Measurements from ENCODE around the gene RNF169.
"Not testable (repeated sequence)": the region's sequence is repeated elsewhere in the genome, so short reads cannot be mapped to it uniquely, and the experiment has no call there.

Gene RNF169

GRCh38 chr11:74726547-74727182 is 22.0 kb upstream of the RNF169 start:
- DNase-seq (ENCODE audit: low read depth), result no peak

DNA sequence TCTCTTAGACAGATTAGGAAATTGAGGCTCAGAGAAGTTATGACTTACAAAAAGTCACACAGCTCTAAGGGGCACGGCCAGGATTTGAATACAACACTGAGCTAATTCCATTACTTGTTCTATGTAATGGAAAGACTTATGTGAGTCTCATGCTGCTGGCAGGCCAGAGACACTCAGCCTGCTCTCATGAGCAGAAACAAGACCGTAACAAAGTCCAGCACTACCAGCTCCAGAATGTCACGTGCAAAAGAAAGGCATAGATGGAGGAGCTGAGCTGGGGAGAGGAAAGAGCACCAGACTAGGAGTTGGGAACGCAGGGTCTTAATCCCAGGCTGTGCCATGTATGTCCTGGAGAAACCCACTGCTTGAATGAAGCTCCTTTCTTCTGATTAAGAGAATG is 19.3 kb upstream of the RNF169 start:
- no peak for DNase-seq (ENCODE audit: low read depth)

- DNase-seq (ENCODE audit: low read depth), result no peak
Observed at GRCh38 chr11:74730571-74731260, 17.9 kb upstream of the RNF169 start.

DNA sequence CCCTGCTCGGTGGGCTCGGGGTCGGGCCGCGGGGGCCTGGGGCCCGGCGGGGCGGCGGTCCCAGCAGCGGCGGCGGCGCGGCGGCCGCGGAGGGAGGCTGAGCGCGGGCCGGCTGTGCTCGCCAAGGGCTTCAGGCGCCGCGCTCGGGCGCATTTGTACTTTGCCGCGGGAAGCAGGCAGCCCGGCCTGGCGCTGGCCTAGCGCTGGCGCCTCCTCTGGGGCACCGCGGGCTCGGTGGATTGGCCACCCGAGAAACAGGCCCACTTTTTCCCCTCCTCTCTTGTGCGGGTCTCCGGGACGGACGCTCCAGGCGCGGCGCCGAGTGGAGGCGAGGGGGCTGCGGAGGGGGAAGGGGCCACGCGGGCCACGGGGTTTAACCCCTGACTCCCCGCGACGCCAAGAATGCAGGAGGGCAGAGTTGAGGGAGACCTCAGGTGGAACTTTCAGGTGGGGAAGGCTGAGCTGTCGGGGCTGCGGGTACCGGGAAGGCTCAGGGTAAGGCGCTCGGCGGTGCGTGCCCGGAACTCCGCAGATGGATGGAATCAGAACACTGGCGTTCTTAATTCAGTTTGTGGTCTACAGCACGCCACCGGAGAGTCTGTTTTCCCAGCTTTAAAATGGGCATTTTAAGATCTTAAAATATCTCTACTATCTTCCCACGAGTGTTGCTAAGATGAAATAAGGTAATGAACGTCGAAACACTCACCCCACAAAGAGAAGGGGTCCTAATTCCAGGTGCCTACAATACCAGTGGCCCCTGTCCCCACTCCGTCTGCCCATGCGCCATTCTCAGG is 17.2 kb upstream of the RNF169 start, which contains the start of gene CHRDL2:
Gene CHRDL2, minus strand, starts transcription at position 126 of the 794 bp plus-strand sequence. CDS start 538 bp downstream, outside the sequence.
- no peak for DNase-seq (ENCODE audit: low read depth)

DNA sequence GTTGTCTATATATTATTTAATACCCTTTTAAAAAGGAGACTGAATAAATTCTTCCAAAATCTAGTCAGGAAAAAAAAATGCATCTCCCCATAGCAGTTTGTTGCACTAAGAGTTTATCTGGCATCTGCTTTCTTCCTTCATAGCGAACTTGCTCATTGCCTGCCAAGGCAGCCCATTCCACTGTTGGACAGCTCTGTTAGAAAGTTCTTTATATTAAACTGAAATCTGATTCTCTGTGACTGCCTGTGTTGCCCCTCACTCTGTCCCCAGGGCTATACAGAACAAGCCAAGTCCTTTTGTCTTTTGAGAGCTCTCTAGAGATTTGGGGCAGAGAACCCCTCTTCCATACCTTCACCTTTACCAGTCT is 14.1 kb upstream of the RNF169 start:
- DNase-seq (ENCODE audit: low read depth), result no peak

DNA sequence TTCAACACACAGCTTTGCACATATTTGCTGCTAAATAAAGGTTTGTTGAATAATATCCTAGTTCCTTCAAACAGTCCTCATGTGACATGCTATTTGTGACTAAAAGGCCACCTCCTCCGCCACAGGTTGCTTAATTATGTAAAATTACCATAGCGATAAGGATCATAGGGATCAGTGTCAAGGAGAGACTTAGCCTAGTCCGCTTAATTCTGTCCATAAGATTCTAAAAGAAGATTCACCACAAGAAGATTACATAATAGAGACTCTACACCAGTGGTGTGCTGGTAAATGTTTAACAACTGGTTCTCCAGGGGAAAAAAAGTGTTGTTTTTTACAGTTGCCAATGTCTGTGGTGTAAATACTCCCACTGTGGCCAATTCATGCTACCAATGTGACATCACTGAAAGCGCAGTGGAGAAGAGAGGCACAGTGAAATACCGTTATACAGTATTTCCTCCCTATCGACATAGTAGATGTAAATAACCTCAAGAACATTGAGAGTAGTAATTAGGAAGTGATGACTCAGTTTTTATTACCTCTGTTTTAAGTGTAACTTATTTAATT is 13.2 kb upstream of the RNF169 start:
- no peak for DNase-seq (ENCODE audit: low read depth)

- DNase-seq (ENCODE audit: low read depth), result no peak
Observed at GRCh38 chr11:74736031-74736430, 12.6 kb upstream of the RNF169 start.

GRCh38 chr11:74739546-74740270 is 8.9 kb upstream of the RNF169 start:
- no peak for DNase-seq (ENCODE audit: low read depth)

DNA sequence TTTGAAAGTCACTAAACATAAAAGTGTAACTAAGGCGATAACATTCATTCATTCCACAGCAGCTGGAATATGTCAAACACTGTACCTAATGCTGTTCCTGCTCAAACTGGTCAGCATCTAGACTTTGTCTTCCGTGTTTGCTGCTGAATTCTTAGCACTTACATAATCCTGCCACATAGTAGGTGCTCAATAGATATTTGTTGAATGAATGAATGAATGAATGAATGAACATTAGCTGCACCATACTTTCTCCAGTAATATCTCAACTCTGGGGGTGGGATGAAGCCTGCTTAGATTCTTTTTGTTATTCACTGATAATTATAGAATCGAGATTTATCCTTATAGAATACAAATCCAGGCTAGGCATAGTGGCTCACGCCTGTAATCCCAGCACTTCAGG is 6.6 kb upstream of the RNF169 start:
- DNase-seq (ENCODE audit: low read depth), result no peak

GRCh38 chr11:74743640-74744039 is 5.0 kb upstream of the RNF169 start:
- DNase-seq (ENCODE audit: low read depth), result no peak

DNA sequence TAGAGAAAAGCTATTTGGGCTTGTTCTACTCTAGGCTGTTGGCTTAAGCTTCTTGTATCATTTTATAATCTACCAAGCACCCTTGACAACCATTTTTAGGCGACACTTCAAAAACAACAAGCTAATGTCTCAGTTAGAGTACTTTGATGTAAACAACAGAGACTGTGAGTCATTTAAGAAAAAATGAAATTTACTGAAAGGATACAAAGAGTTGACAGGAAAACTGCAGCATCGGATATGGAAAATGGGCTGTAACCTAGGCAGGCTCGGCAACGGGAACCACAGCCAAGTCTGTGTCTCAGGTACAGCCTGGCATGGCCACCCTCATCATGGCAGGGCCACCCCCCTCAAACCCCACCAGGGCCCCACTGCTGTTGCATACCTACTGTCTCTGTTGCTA is 4.4 kb upstream of the RNF169 start:
- no peak for DNase-seq (ENCODE audit: low read depth)

- DNase-seq (ENCODE audit: low read depth), result no peak
Observed at GRCh38 chr11:74746868-74747267, 1.8 kb upstream of the RNF169 start.

DNA sequence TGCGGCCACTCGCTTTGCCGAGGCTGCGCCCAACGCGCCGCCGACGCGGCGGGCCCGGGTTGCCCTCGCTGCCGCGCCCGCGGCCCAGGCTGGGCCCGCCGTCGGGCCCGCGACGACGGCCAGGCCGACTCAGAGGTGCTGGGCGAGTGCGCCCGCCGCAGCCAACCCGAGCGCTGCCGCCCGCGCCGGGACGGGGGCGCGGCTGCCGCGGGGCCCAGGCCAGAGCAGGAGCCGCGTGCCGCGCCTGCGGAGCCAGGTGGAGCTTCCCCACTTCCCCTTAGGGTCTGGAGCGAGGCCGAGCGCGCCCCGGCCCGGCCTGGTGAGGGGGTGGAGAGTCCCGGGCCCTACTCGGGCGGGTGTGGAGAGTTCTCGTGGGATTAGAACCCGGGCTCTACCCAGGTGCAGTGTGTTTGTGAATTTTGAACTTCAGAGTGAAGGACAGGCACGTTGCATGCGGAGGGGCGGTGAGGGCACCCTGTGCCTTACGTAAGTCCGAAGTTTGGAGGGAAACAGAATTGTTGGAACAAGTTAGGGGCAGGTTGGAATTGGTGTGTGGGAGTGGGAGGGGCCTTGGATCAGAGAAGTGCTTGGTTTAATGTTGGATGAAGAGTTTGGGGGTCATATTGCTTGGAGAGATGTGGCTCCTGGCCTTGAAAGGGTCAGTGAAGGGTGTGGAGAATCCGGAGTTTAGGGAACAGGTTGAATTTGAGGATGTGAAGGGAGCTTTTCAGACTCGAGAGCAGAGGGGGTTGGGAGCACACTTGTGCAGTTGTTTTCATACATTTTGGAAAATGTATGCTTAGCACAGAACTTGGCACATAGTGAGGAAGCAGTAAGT is 697 bp downstream of the RNF169 start:
- no peak for DNase-seq (ENCODE audit: low read depth)

GRCh38 chr11:74749965-74750296 is 1.3 kb downstream of the RNF169 start:
- DNase-seq (ENCODE audit: low read depth), result no peak

DNA sequence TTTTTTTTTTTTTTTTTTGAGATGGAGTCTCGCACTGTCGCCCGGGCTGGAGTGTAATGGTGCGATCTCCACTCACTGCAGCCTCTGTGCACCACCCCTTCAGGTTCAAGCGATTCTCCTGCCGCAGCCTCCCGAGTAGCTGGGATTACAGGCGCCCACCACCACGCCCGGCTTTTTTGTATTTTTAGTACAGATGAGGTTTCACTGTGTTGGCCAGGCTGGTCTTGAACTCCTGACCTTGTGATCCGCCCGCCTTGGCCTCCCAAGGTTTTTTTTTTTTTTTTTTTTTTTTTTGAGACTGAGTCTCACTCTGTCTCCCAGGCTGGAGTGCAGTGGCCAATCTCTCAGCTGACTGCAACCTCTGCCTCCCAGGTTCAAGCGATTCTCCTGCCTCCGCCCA is 1.9 kb downstream of the RNF169 start:
- DNase-seq (ENCODE audit: low read depth), result not testable (repeated sequence)

DNA sequence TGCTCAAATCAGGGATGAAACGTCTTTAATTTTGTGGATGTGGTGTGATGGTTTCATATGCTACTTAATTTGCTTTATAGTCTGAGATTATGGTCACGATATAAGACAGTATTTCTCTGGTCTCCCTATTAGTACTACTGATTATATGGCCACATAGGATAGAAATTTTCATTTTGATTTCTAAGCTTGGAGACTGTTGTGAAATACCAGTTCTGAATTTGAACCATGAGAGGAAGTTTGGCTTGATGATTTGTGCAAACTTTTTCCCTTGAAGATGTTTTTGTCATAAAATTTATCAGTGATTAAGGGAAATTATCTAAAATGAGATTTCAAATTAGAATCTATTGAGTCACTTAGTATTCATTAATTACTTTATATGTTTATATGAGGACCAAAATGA is 2.7 kb downstream of the RNF169 start:
- DNase-seq (ENCODE audit: low read depth), result no peak

DNA sequence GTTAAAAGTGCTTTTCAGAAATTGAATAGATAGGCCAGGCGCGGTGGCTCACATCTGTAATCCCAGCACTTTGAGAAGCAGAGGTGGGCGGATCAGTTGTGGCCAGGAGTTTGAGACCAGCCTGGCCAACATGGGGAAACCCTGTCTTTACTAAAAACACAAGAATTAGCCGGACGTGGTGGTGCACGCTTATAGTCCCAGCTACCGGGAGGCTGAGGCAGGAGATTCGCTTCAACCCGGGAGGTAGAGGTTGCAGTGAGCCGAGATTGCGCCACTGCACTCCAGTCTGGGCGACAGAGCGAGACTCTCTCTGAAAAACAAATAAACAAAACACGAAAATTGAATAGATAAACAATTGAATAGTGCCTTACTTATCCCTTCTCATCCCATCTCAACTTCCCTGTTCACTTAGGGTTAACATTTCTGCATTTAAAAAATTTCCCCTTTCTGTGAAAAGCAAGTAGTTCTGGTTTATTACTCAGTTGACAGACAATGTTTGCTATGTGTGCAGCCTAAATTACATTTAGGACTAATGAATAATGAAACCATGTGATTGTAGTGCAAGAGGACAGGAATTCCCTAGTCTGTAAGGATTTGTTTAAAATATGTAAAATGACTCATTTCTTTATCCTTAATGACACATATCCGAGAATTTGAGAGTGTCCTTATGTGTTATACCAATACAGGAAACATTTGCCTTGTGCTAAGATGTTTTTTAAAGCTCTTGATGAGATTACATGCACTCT is 6.0 kb downstream of the RNF169 start:
- DNase-seq (ENCODE audit: low read depth), result peak; percentile 89

GRCh38 chr11:74755395-74755995 is 6.8 kb downstream of the RNF169 start:
- DNase-seq (ENCODE audit: low read depth), result no peak

GRCh38 chr11:74756571-74756970 is 7.9 kb downstream of the RNF169 start:
- DNase-seq (ENCODE audit: low read depth), result no peak

DNA sequence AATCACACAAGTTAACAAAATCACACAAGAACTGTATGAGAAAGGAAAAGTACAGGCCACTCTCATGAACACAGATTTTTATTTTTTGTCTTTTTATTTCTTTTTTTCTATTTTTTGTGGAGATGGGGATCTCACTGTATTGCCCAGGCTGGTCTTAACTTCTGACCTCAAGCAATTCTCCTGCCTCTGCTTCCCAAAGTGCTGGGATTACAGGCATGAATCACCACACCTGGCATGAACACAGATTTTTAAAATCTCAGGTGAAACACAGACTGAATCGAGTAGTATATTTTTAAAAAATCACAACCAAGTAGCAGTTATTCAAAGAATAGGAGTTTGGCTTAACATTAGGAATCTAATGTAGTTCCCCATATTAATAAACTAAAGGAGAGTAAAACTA is 18.3 kb downstream of the RNF169 start:
- DNase-seq (ENCODE audit: low read depth), result no peak
